HG03432 (cell line): ENCODE results near the gene AGTRAP.

Experiments used
- ATAC-seq: cut with Tn5 transposase; IDR thresholded peaks from one replicate; pipeline ENCODE4 v1.9.1; 2021; ENCODE audit warnings: mild to moderate bottlenecking, moderate library complexity; ENCODE audit not compliant: unreplicated experiment

The AGTRAP gene

GRCh38 chr1:11705596-11705995 is 30.3 kb upstream of the AGTRAP start:
- ATAC-seq: no peak

- ATAC-seq: no peak
Observed at GRCh38 chr1:11706292-11706691, 29.6 kb upstream of the AGTRAP start.

GRCh38 chr1:11707621-11708276 is 28.2 kb upstream of the AGTRAP start:
- no peak for ATAC-seq

- ATAC-seq: no peak
Observed at GRCh38 chr1:11708554-11709350, 27.2 kb upstream of the AGTRAP start.

- no peak for ATAC-seq
Observed at GRCh38 chr1:11711490-11711889, 24.4 kb upstream of the AGTRAP start.

- ATAC-seq: no peak
Observed at GRCh38 chr1:11712285-11712684, 23.7 kb upstream of the AGTRAP start.

GRCh38 chr1:11713095-11713494 is 22.8 kb upstream of the AGTRAP start:
- ATAC-seq: no peak

- ATAC-seq: no peak
Observed at GRCh38 chr1:11714831-11715575, 20.9 kb upstream of the AGTRAP start.

GRCh38 chr1:11719313-11720032 is 16.5 kb upstream of the AGTRAP start:
- ATAC-seq: no peak

- no peak for ATAC-seq
Observed at GRCh38 chr1:11720033-11720376, 15.9 kb upstream of the AGTRAP start.

GRCh38 chr1:11720525-11720924 is 15.4 kb upstream of the AGTRAP start:
- no peak for ATAC-seq

GRCh38 chr1:11721311-11721710 is 14.6 kb upstream of the AGTRAP start:
- no peak for ATAC-seq

GRCh38 chr1:11722538-11722937 is 13.4 kb upstream of the AGTRAP start:
- ATAC-seq: no peak

- no peak for ATAC-seq
Observed at GRCh38 chr1:11725616-11726015, 10.3 kb upstream of the AGTRAP start.

GRCh38 chr1:11727119-11727518 is 8.8 kb upstream of the AGTRAP start:
- no peak for ATAC-seq

- ATAC-seq: no peak
Observed at GRCh38 chr1:11728126-11728806, 7.7 kb upstream of the AGTRAP start.

GRCh38 chr1:11729155-11729497 is 6.8 kb upstream of the AGTRAP start:
- no peak for ATAC-seq

GRCh38 chr1:11729498-11730428 is 6.2 kb upstream of the AGTRAP start:
- no peak for ATAC-seq

GRCh38 chr1:11730429-11730891 is 5.5 kb upstream of the AGTRAP start:
- no peak for ATAC-seq
